HG03045 (cell line): ENCODE results near the gene OR10A3.

Experiments
- ATAC-seq: cut with Tn5 transposase; IDR thresholded peaks from one replicate; pipeline ENCODE4 v1.9.1; 2021; ENCODE audit warnings: mild to moderate bottlenecking, moderate library complexity; ENCODE audit not compliant: unreplicated experiment

The OR10A3 gene

DNA sequence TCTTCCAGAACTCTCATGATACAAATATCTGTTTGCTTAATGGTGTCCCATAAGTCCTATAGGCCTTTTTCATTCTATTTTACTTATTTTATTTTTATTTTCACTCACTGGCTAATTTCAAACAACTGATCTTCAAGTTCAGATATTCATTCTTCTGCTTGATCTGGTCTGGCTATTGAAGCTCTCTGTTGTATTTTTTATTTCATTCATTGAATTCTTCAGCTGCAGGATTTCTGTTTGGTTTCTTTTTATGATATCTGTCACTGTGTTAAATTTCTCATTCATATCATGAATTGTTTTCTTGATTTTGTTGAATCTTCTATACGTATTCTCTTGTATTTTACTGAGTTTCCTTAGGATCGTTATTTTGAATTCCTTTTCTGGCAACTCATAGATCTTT, 2.6 kb upstream of the OR10A3 start:
- no peak for ATAC-seq

DNA sequence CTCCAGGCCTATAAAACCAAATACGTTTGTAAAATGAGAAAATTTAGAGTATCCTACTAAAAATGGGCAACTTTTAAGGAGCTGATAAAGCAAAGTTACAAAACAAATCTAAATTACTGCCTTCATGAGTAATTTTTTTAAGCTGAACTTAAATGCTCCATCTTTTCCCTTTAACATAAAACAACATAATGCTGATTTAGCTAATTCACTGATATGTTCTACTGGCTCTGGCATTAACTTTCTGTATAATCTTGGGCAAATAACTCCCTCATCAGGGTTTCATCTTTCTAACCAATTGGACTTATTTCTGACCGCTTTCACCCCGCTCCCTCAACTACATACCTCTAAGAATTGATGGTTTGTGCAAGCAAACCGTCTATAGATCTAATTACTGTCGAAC, 362 bp downstream of the OR10A3 start:
- no peak for ATAC-seq

DNA sequence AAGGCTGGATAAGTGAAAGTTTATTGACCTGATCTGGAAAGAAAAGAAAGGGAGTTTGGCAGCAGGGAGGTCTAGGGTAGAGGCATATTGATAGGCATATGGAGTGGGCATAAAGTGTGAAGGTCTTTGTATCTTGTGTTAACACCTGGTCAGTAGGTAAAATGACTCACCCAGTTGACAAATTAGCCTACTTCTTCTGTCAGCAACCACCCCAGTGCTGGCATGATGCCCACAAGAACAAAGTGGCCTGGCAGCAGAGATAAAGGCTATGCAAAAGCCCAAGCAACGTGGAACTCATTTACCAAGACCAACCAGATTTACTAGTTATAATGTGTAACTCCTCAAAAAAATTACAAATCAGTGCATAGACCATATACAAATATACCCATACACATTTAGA, 4.9 kb downstream of the OR10A3 start:
- ATAC-seq: no peak

DNA sequence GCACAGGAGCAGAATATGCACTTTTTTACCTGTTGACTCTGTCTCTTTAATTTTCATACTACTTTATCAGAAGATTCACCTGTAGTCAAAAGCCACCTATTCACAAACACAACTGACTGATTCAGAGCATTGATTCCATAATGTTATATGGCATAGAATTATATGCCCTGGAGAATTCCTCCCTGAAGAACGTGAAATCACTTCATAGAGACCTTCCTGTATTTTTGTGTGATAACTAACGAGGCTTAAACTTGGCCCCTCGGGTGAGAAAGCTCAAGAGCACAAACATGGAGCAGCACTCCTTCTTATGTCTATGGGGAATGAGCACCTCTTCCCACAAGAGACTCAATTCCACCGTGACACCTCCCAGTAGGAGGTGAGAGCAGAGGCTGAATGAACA, 10.3 kb downstream of the OR10A3 start, which contains the start of gene OR10A6:
OR10A6 (minus strand) TSS at position 101 of the 400 bp plus-strand sequence. CDS start 2,606 bp downstream, outside the sequence.
- ATAC-seq: no peak

DNA sequence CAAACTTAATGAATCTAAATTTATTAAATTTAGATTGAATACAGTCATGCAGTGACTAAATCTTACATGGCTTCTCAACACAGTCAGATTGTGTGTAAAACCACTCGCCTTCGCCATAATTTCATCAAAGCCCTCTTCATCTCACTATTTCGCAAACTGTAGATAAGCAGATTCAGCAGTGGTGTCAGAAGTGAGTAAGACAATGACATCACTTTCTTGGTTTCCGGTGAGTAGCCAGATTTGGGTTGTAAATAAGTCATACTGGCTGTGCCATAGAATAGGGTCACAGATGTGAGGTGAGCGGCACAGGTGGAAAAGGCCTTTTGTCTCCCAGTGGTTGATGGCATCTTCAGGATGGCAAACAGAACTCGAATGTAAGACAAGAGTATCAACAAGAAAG, 13.9 kb downstream of the OR10A3 start:
- no peak for ATAC-seq

DNA sequence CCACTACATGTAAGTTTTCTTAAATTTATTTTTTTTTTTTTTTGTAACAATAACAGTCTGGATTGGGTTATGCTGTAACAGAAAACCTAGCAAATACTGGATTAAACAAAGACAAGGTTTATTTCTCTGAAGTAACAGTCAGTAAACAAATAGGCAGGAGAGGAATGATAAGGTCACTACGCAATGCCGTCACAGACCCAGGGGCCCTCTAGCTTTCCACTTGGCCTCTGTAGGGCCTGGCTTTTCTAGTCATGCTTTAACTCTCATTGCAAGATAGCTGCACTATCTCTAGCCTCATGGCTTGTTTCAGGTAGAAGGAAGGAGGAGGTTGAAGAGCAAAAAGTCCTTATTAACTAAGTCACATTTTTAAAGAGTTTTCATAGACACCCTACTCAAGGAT, 17.0 kb downstream of the OR10A3 start:
- ATAC-seq: no peak

DNA sequence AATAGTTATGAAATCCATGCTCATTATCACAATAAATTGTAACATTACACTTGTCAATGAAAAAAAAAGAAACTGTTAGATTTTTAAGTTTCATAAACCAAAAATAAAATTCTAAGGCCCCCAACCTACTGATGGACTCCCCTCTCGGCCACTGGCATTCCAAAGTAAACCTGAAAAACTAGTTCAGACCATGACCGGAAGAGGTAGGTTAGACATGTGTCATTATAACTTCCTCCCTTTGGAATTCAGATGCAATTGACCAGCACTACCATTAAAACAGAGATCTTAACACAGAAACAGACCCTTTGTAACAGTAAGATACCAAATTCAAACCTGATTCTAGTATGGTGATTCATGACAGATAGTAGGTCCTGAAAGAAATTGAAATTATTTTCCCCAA, 23.4 kb downstream of the OR10A3 start:
- no peak for ATAC-seq

DNA sequence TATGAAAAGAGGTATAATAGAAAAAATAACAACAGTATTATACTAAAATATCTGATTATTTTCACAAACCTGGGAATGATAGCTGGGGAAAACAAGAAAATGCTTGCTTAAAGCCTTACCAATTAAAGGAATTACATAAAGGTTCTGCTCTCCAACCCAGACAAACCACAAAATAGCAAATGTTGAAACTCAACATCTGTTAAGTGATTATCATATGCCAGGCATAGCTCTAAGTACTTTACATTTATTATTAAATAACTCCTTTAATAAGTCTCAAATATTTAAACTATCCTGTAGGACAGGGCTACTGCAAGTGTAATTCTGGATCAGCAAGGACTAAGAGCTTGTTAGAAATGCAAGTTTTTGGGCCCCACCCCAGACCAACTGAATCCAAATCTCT, 30.5 kb downstream of the OR10A3 start:
- ATAC-seq: no peak

DNA sequence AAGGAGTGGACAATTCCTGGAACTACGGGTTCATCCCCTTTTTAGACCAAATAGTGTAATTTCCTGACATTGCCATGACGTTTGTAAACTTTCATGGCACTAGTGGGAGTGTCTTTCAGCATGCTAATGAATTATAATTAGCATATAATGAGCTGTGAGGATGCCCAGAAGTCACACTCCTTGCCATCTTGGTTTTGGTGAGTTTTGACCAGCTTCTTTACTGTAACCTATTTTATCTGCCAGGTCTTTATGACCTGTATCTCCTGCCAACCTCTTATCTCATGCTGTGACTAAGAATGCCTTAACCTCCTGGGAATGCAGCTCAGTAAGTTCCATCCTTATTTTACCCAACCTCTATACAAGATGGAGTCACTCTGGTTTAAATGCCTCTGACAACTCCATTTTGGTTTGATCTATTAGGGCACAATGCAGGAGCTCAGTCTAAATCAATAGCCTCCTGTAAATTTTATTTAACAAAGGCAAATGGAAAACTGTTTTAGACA, 31.2 kb downstream of the OR10A3 start:
- no peak for ATAC-seq

DNA sequence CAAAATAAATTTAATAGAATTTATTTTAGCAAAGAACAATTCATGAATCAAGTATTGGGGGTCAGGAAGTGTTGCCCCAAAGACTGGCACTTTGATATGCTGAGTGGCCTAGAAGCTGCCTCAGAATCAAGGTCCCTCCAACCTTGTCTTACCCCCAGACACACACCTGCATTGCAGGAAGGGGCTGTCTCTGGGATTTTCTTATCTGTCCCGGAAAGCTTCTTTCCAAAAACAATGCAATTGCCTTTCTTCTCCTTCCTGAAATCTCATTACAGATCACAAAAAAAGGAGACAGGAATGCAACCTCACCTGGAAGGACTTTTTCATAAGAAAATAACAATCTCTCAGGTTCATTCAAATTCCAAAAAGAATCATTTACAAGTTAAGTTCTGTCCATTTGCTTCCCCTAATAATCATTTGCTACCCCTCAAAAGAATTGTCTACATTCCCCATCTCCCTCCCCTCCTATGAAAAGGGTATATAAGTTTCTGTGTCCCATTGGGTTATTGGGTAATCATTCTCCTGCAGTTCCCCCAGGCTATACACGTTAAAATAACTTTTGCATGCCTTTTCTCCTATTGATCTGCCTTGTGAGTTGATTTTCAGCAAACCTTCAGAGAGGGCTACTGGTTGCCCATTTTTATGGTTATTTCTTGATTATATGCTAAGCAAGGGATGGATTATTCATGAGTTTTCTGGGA, 31.8 kb downstream of the OR10A3 start:
- no peak for ATAC-seq

DNA sequence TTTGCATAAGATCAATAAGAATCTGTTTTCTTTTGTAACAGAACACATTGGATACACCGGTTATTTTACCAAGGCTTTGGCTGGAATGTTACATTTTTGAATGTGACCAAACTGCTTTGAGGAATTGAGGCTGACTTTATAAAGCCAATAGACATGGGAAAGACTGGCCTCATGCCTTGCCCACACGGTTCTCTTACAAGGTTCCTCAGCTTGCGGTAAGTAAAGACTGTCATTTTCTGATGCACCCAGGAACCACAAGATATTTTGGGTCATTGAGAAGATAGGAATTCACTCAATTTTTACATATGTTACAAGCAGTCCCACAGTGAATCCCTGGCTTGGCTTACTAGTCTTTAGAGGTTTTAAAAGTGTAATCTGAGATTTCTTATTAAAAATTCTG, 34.4 kb downstream of the OR10A3 start:
- no peak for ATAC-seq

DNA sequence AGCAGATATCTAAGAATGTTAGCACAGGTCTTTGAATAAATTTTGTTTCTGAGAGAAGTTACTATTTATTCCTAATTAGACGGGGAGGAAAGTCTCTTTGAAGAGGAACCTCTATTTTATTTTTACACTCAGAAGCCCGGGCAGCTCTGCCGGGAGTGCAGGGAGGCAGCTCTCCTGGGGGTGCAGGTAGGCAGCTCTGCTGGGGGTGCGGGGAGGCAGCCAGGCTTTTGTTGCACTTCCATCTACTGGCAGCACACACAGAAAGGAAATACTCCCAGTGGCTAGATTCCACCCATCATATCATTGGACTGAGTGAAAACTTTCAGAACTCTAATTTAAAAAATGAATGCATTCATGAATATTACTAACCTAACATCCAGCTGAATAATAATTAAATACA, 35.0 kb downstream of the OR10A3 start:
- no peak for ATAC-seq

DNA sequence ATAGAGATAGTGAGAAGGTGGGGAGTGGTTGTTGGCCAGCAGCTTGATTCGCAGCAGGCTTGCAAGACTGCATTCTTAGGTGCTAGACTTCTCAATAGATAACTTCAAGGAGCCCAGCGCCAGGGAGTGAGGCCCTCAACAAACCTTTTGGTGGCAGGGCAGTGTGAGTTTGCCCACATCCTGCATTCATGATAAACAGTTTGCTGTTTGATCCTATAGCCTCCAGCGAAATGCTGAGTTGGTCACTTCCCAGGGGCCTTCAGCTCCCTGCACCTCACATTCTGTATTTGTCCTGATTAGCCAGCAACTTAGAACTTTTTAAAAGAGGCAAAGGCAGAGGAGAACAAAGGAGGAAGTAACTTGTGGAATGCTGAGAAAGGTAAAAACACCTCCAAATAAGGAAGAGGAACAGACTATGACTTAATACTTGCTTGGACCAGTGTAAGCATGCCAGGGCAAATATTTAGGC, 35.5 kb downstream of the OR10A3 start:
- no peak for ATAC-seq

DNA sequence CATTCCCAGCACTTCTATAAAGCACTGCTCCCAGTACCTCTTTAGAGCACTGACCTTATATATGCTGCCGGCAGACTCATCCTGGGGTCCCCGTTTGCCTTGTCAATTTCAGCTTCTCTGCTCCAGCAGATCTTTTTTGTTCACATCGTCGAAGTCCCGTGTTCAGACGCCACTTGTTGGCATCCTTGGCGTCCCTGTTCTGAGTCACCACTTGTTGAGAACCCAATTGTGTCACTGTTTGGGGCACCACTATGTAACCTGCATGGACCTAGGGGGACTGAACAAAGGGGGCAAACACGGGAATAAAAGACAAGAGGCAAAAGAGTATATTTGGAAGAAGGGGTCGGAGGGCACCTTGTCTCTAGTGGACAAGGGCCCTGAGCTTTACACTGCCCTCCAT, 36.0 kb downstream of the OR10A3 start:
- ATAC-seq: no peak

DNA sequence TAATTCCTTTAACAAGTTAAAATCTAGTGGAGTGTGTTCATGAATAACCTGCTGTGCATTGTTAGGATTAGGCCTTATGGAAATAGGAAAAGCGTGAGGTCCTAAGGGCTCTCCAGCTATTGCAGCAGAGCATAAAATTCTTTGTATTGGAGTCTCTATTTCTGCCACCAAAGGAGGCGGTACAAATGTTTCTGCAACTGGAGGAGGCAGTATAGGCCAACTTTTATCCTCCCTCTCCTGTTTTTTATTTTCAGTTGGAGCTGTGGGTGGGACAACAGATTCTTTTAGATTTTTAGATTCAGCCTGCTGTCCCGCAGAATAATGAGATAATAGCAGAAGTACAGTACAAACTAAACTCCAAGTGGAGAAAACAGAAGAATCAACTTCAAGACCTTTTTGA, 36.6 kb downstream of the OR10A3 start:
- no peak for ATAC-seq

DNA sequence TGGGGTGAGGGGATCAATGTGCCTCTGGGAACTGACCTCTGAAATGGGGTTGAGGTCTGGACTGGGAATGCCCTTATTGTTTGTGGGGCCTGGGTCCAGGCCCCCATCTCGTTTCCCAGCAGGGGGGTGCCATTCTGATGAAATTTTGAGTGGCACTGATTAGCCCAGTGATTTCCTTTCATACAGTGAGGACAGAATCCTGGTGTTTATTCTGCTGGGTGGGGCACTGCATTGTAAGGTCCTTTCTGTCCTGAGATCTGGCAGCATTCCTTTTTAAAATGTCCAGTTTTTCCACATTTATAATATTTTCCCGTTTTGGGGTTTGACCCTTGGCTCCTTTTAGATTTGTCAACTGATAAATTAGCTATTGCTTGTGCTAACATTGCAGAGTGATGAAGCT, 37.6 kb downstream of the OR10A3 start:
- ATAC-seq: no peak

DNA sequence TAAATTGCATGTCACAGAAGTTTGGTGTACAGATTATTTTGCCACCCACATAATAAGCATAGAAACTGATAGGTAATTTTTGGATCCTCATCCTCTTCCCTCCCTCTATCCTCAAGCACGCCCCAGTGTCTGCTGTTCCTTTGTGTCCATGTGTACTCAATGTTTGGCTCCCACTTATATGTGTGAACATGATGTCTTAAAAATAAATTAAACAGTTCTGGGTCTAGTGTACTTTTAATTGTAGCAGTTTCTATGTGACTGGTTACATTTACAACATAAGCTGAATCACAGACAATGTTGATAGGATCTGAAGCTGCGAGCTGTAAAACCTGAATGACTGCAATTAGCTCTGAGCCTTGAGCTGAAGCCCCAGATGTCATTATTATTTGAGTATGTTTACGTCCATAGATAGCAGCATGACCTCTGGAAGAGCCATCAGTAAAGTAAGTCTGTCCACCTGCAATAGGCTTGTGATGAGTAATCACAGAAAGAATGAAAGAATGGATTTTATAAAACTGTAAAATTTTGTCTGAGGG, 40.1 kb downstream of the OR10A3 start:
- ATAC-seq: no peak

DNA sequence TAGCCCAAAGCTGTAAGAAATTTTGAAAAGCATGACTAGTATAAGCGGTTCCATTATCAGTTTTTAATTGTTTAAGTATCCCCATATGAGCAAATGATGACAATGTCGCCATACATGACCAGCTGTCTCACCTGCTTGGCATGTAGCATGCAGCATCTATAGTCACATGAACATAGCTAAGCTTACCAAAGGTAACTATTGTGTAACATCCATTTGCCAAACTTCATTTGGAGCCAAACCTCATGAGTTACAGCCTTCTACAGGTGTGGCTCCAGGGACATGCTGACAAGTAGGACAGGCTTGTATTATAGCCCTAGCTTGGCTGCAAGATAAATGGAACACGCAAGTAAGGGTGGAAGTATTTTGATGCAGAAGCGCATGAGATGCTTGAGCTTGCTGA, 40.8 kb downstream of the OR10A3 start:
- no peak for ATAC-seq

DNA sequence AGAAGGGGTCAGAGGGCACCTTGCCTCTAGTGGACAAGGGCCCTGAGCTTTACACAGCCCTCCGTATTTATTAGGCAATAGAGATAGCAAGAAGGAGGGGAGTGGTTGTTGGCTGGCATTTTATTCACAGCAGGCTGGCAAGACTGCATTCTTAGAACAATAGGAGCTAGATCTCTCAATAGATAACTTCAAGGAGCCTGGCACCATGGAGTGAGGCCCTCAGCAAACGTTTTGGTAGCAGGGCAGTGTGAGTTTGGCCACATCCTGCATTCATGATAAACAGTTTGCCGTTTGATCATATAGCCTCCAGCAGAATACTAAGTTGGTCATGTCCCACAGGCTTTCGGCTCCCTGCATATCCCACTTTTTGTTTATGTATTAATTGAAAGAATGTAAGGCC, 42.1 kb downstream of the OR10A3 start:
- ATAC-seq: no peak

DNA sequence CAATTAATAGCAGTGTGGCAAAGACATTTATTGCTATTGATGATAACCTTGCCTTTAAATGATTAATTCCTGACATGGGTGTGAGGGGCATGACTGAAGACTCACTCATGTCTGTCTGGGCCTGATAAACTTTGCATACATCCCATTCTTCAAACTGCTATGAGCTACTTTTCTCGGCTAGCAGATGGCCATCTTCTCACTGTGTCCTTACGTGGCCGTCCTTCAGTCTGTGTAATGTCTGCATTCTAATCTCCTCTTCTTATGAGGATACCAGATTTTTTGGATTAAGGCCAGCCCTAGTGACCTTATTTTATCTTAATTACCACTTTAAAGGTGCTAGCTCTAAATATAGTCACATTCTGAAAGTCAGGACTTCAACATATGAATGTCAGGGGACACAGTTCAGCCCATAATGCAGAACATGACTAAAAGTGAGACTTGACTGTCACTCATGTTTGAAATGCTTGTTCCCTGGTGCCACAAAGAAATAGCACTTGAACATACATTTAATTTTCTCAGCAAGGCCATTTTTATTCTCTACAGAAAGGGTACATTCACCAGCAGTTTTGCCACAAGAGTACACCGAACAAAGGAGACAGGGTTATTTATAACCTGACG, 42.7 kb downstream of the OR10A3 start:
- ATAC-seq: no peak

DNA sequence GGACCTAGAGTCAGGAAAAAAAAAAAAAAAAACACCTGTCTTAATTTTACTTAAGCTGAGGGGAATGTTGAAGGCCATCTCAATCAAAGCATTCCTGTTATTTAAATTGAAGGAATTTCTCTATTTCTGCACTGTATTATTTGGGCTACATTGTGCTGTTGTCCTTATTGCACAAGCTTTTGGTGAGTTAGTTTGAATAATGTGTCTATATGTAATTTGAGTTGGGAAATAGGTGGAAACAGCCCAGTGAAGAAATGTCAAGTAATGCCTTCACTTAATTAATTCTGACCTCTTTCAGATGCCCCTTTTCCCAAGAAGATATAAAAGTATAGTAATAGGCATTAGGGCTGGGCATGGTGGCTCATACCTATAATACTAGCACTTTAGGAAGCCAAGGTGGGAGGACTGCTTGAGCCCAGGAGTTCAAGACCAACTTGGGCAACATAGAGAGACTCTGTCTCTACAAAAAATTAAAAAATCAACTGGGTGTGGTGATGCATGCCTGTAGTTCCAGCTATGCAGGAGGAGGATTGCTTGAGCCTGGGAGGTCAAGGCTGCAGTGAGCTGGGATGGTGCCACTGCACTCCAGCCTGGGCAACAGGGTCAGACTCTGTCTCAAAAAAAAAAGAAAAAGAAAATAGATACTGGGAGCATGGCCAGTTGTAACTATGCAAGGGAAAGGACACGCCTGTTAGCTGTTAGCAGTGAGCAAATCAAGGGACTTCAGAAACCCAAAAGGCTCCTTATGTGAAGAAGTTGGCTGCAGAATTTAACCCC, 45.3 kb downstream of the OR10A3 start:
- ATAC-seq: no peak

DNA sequence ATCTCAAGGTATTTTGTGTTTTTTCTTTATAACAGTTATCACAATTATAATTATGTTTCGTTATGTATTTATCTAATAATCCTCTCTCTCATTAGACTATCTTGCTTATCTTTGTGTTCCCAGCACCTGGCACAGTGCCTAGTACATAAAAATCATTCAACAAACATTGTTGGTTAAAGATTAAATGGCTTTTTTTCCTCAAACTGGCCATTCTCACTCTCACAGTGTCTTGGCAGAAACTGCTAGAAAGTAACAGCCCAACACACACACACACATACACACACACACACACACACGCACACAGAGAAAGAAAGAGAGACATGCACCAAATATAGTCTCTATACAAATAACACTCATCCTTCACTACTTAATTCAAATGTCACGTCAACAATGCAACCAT, 47.3 kb downstream of the OR10A3 start:
- no peak for ATAC-seq
